ENCODE measurements around the gene PAQR9. TPM values are rescaled to one million over a fixed set of nuclear protein-coding genes. Genes with fewer than 3 reads are reported as not detected.

Gene PAQR9
- total RNA-seq, 1 experiment from 2014 or later, result not detected

- peaks cover 9% of the 10 kb centered on the region for H3K36me3 Mint-ChIP-seq (ENCODE audit: insufficient read depth, unreplicated experiment)
- BruUV-seq (replicated peaks), result no TSS peak
- no peak for TF ChIP-seq CTCF (IDR thresholded peaks at IDR 0.05; ENCODE audit: insufficient read depth in 1 of 2, low read depth in 1 of 2, low read length in 1 of 2, severe bottlenecking in 1 of 2, unreplicated experiment in 1 of 2)
- H3K27ac Mint-ChIP-seq (ENCODE audit: unreplicated experiment), result peak overlapping the region; percentile 98
- POLR2A ChIA-PET, result interaction anchor here (1.2 kb wide), 1 partner anchor 34 kb away, joined by 4 read pairs; no protein-coding TSS in a partner anchor
- CTCF ChIA-PET, result interaction anchor here (1.0 kb wide), 1 partner anchor 10 kb away, joined by 5 read pairs; no protein-coding TSS in a partner anchor
- peak; percentile 35 to 39 for DNase-seq
- Histone ChIP-seq H3K4me1 (peaks cover 9% of the 10 kb centered on the region; the same call in 1 of the 2 replicates), H3K4me3 (ENCODE audit: low read depth, low read length) (peak overlapping the region; percentile 96), H3K27me3 (replicated peaks; ENCODE audit: control insufficient read depth, insufficient read depth, low read length) (no peaks in the 10 kb centered on the region), H3K9me3 (no peaks in the 10 kb centered on the region), H3K36me3 (ENCODE audit: control insufficient read depth, insufficient read depth, low read length) (no peaks in the 10 kb centered on the region)
- H3K4me1 Mint-ChIP-seq (ENCODE audit: low read depth, unreplicated experiment), result peaks cover 18% of the 10 kb centered on the region
- H3K4me3 Mint-ChIP-seq (ENCODE audit: unreplicated experiment), result peak overlapping the region; percentile 98
- no peaks in the 10 kb centered on the region for H3K27me3 Mint-ChIP-seq (ENCODE audit: insufficient read depth, unreplicated experiment)
- H3K9me3 Mint-ChIP-seq (ENCODE audit: unreplicated experiment), result no peaks in the 10 kb centered on the region
- intact Hi-C loops (cut with micrococcal nuclease; ENCODE audit: unreplicated experiment), result no loop called here
Observed at GRCh38 chr3:143002083-143002712, 38.7 kb upstream of the PAQR9 start.

GRCh38 chr3:143001369-143002082 is 38.1 kb upstream of the PAQR9 start, which contains the start of gene U2SURP:
Gene U2SURP, plus strand, starts transcription at chr3:143001570. Its CDS starts 59 bp downstream, at chr3:143001629.
- Mint-ChIP-seq H3K9me3 (ENCODE audit: unreplicated experiment) (no peaks in the 10 kb centered on the region), H3K27me3 (ENCODE audit: insufficient read depth, unreplicated experiment) (no peaks in the 10 kb centered on the region), H3K4me1 (ENCODE audit: low read depth, unreplicated experiment) (peaks cover 18% of the 10 kb centered on the region), H3K4me3 (ENCODE audit: unreplicated experiment) (peak within 1 kb of the TSS; percentile 98), H3K36me3 (ENCODE audit: insufficient read depth, unreplicated experiment) (peaks cover 9% of the 10 kb centered on the region), H3K27ac (ENCODE audit: unreplicated experiment) (peak within 1 kb of the TSS; percentile 98)
- intact Hi-C loops (cut with micrococcal nuclease; ENCODE audit: unreplicated experiment), result loop anchor here (1.0 kb wide), 1 partner anchor 35 kb away; no protein-coding TSS in a partner anchor
- TF ChIP-seq CTCF (IDR thresholded peaks at IDR 0.05; ENCODE audit: insufficient read depth in 1 of 2, low read depth in 1 of 2, low read length in 1 of 2, severe bottlenecking in 1 of 2, unreplicated experiment in 1 of 2), result no peak
- CTCF ChIA-PET, result interaction anchor here (1.0 to 1.3 kb wide), 3 partner anchors 11 to 173 kb away, joined by 3 to 6 read pairs (median 5); no protein-coding TSS in a partner anchor
- Histone ChIP-seq H3K9me3 (no peaks in the 10 kb centered on the region), H3K4me3 (ENCODE audit: low read depth, low read length) (peak within 1 kb of the TSS; percentile 96), H3K36me3 (ENCODE audit: control insufficient read depth, insufficient read depth, low read length) (no peaks in the 10 kb centered on the region), H3K4me1 (peaks cover 9% of the 10 kb centered on the region; the same call in 1 of the 2 replicates), H3K27me3 (replicated peaks; ENCODE audit: control insufficient read depth, insufficient read depth, low read length) (no peaks in the 10 kb centered on the region)
- peak; percentile 95 to 97 for DNase-seq
- POLR2A ChIA-PET, result interaction anchor here (0.7 to 1.2 kb wide), 5 partner anchors 25 to 1132 kb away, joined by 3 to 6 read pairs (median 5); no protein-coding TSS in a partner anchor
- TSS peak; percentile 52 for BruUV-seq (replicated peaks)

GRCh38 chr3:143001034-143001368 is 37.5 kb upstream of the PAQR9 start:
- Histone ChIP-seq H3K36me3 (ENCODE audit: control insufficient read depth, insufficient read depth, low read length) (no peaks in the 10 kb centered on the region), H3K4me1 (peaks cover 9% of the 10 kb centered on the region; the same call in 1 of the 2 replicates), H3K27me3 (replicated peaks; ENCODE audit: control insufficient read depth, insufficient read depth, low read length) (no peaks in the 10 kb centered on the region), H3K4me3 (ENCODE audit: low read depth, low read length) (peak overlapping the region; percentile 96), H3K9me3 (no peaks in the 10 kb centered on the region)
- no peaks in the 10 kb centered on the region for H3K9me3 Mint-ChIP-seq (ENCODE audit: unreplicated experiment)
- H3K27ac Mint-ChIP-seq (ENCODE audit: unreplicated experiment), result peak overlapping the region; percentile 98
- no peaks in the 10 kb centered on the region for H3K27me3 Mint-ChIP-seq (ENCODE audit: insufficient read depth, unreplicated experiment)
- CTCF ChIA-PET, result interaction anchor here (1.0 to 1.3 kb wide), 2 partner anchors 15 to 172 kb away, joined by 3 to 6 read pairs; no protein-coding TSS in a partner anchor
- intact Hi-C loops (cut with micrococcal nuclease; ENCODE audit: unreplicated experiment), result loop anchor here (1.0 kb wide), 1 partner anchor 35 kb away; no protein-coding TSS in a partner anchor
- peaks cover 18% of the 10 kb centered on the region for H3K4me1 Mint-ChIP-seq (ENCODE audit: low read depth, unreplicated experiment)
- TSS peak; percentile 98 for BruUV-seq (replicated peaks)
- no peak for TF ChIP-seq CTCF (IDR thresholded peaks at IDR 0.05; ENCODE audit: insufficient read depth in 1 of 2, low read depth in 1 of 2, low read length in 1 of 2, severe bottlenecking in 1 of 2, unreplicated experiment in 1 of 2)
- peak overlapping the region; percentile 98 for H3K4me3 Mint-ChIP-seq (ENCODE audit: unreplicated experiment)
- peaks cover 9% of the 10 kb centered on the region for H3K36me3 Mint-ChIP-seq (ENCODE audit: insufficient read depth, unreplicated experiment)
- no peak for DNase-seq
- POLR2A ChIA-PET, result interaction anchor here (0.6 to 0.9 kb wide), 7 partner anchors 10 to 1132 kb away, joined by 3 to 11 read pairs (median 6); partner anchors contain the start of gene PCOLCE2

All from Caco-2 (cell line).